Right forelimb (tissue), 1 donor: ENCODE measurements around the gene UBE2S.
A peak's percentile ranks its signal among the peaks of the same experiment; 100 is the strongest.
"Not testable (repeated sequence)": the region's sequence is repeated elsewhere in the genome, so short reads cannot be mapped to it uniquely, and the experiment has no call there.

Experiments used
- DNase-seq: peaks from one replicate; pipeline ENCODE4 v3.0.0-alpha.2; 2018

The UBE2S gene

GRCh38 chr19:55402509-55402908 is 5.1 kb downstream of the UBE2S start:
- no peak for DNase-seq

- not testable (repeated sequence) for DNase-seq
Observed at GRCh38 chr19:55401390-55401789, 6.2 kb downstream of the UBE2S start.

DNA sequence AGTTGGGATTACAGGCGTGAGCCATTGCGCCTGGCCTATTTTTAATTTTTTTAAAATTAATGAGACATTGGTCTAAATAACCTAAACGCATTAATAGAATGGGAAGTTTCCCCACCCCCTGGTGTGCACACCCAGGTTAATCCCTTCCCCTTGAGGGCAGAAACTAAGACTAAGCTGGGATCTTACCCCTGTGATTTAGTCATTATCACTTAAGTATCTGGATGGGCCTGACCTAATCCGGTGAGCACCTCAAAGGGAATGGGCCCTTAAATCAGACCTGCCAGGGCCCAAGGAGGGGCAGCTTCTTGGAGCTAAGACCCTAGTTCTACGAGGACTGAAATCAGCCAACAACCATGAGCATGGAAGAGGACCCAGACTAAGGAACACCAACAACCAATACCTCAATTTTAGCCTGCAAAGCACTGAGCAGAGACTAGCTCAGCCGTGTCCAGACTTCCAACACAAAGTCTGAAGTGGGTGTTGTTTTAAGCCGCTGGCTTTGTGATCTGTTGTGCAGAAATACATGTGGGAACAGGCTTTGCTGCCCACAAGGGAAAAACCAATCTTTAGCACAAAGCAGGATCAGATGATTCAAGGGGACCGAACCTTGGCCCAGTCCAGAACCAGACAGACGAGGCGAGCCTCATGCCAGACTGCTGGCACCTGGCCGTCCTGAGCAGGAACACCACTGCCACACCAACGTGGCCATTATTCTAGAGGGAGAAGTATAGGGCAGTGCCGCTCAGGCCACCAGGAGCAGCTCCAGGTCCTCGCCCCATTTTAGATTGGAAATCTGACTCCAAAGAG is 7.1 kb downstream of the UBE2S start:
- DNase-seq, result no peak

- DNase-seq, result no peak
Observed at GRCh38 chr19:55398200-55398925, 9.2 kb downstream of the UBE2S start.

- DNase-seq, result no peak
Observed at GRCh38 chr19:55392820-55393761, 14.5 kb downstream of the UBE2S start.

GRCh38 chr19:55391702-55392615 is 15.6 kb downstream of the UBE2S start:
- DNase-seq, result no peak

DNA sequence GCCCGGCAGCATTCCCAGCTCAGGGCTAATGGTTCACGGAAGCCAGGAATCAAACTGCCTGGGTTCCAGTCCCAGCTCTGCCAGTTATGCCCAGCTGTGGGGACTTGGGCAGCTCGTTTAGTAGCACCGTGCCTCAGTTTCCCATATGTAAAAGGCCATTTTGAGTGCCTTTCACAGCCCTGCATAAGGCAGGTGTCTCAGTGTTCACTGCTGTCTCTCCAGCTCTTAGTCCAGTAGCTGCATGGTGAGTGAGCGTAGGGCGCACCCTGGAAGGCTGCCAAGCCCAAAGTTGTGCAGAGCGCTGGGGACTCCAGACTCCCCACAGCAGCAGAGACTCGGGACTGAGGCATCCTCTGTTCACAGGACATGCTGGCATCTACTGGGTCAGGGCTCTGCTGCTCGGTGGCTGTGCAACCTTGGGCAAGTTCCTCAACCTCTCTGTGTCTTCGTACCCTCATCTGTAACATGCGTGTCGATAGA is 16.4 kb downstream of the UBE2S start:
- no peak for DNase-seq

GRCh38 chr19:55390461-55390880 is 17.1 kb downstream of the UBE2S start:
- DNase-seq, result no peak

GRCh38 chr19:55389386-55390317 is 17.9 kb downstream of the UBE2S start:
- no peak for DNase-seq

- no peak for DNase-seq
Observed at GRCh38 chr19:55387736-55388497, 19.7 kb downstream of the UBE2S start.

DNA sequence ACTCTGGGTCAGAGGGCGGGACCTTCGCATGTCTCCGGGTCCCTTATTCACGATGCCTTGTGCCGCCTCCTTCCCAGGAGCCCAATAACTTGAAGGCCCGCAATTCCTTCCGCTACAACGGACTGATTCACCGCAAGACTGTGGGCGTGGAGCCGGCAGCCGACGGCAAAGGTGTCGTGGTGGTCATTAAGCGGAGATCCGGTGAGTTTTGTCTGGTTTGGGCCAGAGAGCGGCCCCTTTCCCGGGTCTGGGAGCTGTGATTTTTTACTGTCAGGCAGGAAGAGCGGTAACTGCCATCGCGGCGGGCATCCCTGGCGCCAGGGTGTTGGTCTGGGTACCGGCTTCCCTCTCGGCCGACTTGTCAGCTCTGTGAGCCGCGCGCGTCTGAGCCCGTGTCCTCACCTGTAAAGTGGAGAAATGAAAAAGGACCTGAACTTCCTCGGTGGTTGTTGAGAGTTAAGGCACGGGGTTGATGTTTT is 21.1 kb downstream of the UBE2S start:
- DNase-seq, result no peak

DNA sequence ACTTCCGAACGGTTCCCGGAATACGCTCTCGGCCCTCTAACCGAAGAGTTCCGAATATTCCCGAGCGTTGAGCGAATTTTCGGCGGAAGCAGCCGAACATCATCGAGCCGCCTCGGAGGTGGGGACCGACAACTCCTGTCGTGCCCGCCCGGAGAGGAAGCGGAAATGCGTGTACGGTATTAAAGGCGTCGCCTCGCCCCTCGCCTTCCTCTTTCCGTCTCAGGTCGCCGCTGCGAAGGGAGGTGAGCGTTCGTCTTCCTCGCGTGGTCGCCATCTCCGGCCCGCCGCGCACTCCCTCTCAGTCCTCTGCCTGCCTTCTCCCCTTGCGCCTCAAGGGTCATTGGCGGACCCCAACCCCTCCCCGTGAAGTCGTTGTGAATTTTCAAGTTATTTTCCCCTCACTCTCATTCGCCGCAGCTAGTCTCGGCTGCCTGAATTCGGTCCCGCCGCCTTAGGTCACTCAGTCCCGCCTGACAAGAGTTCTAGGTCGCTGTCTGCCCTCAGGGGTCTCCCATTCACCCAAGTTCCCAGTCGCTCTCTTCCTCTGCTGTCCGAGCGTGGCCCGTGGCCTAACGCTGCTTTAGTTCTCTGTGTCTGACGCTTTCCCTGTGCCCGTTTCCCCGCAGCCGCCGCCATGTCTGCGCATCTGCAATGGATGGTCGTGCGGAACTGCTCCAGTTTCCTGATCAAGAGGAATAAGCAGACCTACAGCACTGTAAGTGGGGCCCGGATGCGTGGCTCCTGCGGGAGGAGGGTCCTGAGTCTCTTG is 21.7 kb downstream of the UBE2S start, which contains the start of gene RPL28:
Gene RPL28 (plus strand): TSS at position 209 of the 769 bp plus-strand sequence. CDS start 426 bp downstream, at position 635.
- DNase-seq, result peak; percentile 98

DNA sequence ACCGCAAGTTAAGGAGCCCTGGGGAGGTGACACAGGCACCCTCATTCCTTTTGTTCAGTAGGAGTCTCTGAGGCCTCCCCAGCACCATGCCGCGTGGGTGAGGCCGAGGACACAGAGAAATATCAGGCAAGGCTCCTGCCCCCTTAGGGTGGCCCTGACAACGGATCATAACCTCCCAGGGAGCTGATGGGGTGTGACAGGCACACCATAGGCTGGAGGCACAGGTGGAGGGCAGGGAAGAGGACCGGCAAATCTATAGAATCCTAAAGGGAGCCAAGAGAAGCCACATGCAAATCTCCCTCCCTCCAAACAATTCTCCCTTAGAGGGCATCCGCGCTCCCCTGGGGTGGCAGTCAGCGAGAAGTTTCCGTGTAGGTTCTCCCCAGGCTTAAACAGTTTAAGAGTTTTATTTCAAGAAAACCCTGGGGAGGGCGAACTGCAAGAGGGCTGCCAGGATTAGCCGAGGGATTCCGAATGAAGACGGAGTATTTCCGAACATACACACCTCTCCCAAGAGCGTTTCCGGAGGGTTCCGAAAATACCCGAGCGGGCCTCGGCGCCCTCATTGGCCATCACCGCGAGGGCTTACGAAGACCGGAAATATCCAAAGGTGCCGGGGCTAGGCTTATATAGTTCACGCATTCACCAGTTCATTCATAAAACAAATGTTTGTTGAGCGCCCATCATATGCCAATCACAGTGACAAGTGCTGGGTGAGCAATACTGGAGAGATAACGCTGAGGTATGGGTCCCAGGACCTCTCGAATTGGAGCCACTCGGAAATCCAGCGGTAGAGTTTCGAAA is 22.5 kb downstream of the UBE2S start:
- peak; percentile 96 for DNase-seq

DNA sequence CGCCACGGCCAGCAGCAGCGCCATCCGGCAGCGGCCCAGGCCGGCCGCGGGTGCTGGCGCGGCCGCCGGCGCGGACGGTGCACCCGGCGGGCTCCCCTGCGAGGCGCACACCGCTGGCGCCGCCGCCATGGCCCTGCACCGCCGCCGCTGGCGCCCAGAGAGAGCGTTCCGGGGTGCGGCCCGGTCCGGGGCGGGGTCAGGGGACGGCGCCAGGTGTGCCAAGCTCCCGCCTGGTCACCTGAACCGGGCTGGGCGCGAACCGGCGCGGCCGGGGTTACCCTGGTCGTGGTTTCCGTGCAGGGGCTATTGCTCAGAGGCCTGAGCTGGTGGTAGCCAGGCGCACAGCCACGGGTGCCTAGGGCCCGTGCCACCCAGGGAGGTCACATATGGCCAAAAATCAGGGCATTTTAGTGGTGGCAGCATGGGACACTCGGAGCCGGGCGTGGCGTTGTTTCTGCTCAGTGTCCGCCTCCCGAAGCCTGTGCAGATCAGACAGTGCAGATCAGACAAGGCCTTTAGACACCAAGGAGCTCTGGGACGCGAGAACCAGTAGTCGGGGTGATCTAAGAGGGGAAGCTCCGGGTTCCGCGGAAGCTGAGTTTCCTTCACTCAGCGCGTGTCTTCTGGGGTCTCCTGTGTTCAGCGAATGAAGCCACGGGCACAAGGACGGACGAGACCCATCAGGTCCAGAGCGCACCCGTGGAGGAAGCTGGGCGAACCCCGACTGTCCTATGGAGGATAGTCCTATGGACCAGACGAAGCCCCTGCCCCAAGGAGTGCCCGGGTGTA is 23.3 kb downstream of the UBE2S start, which contains the start of gene TMEM238:
Gene TMEM238 (minus strand): TSS at position 162 of the 789 bp plus-strand sequence. CDS start 33 bp downstream, at position 129.
- peak; percentile 52 for DNase-seq

DNA sequence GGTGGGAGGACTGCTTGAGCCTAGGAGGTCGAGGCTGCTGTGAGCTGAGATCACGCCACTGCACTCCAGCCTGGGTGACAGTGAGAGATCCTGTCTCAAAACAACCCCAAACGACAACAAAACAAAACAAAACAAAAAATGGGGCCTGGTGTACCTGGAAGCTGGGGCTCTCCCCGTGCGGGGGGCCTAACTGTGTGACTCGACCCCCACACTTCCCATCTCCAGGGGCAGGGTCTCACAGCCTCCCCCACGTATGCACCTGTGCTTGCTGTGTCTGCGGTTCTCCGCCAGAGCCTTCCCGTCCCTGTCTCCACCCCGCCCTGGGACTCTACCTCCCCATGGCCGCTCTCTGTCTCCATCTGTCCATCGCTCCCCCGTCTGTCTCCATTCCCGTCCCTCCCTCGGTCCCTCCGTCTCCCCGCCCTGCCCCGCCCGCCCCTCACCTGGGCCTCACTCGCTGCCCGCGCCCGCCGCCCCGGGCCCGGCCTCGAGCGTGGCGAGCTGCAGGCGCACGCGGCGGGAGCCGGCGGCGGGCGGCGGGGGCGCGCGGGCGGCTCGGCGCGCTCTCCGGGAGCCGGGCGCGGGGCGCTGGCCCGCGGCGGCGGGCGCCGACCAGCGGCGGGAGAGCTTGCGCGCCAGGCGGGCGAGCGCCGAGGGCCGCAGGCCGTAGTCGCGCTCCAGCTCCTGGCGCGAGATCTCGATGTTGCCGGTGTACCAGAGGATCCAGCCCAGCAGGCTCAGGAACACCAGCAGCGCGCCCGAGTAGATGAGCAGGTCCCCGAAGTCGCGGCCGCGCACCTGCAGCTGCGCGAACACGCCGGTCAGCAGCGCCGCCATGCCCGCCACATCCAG is 24.1 kb downstream of the UBE2S start:
- peak; percentile 72 for DNase-seq
